C4-2B (cell line): ENCODE results near the gene DNAJC21.

Experiments used
- ZFX ChIP-seq: fragments of 450-650 bp; IDR thresholded peaks from 2 replicates; pipeline ENCODE4 v1.6.1; 2017
- TF ChIP-seq, protein P1 (sequence below): fragments of 450-650 bp; conservative IDR thresholded peaks from 2 replicates; pipeline ENCODE4 v1.5.1; 2017; ENCODE audit warnings: mild to moderate bottlenecking

DNA sequence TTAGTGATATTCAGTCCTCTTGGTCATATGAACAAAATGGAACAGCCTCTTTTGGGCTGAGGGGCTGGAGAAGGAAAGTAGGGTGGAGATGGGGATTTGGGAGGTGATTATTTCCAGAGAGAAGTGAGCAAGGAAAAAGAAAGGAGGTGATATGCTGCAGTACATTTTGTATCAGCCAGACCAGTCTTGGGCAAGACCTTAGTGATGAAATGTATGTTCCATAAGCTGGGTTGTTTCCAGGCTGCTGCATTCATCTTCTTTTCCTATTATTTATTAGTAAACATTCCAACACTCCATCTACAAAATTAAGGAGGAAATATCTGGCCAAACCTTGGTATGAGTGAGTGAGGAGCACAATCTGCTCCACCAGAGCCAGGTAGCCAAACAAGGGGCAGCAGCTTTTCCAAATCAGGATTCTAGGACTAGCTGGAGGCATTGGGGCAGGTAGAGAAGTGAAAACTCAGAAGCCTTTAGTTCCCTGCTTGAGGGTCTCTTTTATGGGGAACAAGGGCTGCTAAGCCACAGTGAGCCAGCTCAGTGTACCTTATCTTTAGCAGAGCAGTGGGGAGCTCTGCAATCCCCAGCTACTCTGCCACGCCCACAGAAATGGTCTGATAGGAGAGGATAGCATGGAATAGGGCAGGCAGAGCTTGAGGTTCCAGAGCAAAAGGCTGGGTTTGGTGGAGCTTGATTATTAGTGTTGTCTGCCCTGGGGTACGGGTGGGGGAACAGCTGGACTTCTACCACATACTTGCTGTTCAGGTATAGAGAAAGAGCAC is 33.5 kb upstream of the DNAJC21 start:
- TF ChIP-seq, protein P1, sequence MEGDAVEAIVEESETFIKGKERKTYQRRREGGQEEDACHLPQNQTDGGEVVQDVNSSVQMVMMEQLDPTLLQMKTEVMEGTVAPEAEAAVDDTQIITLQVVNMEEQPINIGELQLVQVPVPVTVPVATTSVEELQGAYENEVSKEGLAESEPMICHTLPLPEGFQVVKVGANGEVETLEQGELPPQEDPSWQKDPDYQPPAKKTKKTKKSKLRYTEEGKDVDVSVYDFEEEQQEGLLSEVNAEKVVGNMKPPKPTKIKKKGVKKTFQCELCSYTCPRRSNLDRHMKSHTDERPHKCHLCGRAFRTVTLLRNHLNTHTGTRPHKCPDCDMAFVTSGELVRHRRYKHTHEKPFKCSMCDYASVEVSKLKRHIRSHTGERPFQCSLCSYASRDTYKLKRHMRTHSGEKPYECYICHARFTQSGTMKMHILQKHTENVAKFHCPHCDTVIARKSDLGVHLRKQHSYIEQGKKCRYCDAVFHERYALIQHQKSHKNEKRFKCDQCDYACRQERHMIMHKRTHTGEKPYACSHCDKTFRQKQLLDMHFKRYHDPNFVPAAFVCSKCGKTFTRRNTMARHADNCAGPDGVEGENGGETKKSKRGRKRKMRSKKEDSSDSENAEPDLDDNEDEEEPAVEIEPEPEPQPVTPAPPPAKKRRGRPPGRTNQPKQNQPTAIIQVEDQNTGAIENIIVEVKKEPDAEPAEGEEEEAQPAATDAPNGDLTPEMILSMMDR = no peak
- no peak for TF ChIP-seq ZFX
